Breast epithelium (tissue), 4 donors: ENCODE measurements around the gene CRISP3. TPM values are rescaled to one million over a fixed set of nuclear protein-coding genes. Genes with fewer than 3 reads are reported as not detected.
"Not testable (repeated sequence)": the region's sequence is repeated elsewhere in the genome, so short reads cannot be mapped to it uniquely, and the experiment has no call there.

ENCODE experiments used
- DNase-seq, 2 donors: peaks; one replicate each; pipeline ENCODE4 v3.0.0-alpha.2; 2019; ENCODE audit warnings: low spot score in 2 of 2
- H3K27ac ChIP-seq, 2 donors: fragments of 200-600 bp; sonication (generic) in 1 of 2; one replicate each; pipeline ENCODE4 v1.5.1; 2016 to 2019; ENCODE audit warnings: mild to moderate bottlenecking in 1 of 2
- H3K27me3 ChIP-seq, 2 donors: fragments of 200-600 bp; sonication (generic) in 1 of 2; one replicate each; pipeline versions ENCODE4 v1.5.1 to v1.6.0; 2017 to 2019; ENCODE audit warnings: control low read depth in 1 of 2, mild to moderate bottlenecking in 1 of 2
- H3K36me3 ChIP-seq: fragments of 200-600 bp; one replicate; pipeline ENCODE4 v1.5.1; 2019
- H3K4me1 ChIP-seq, 2 donors: fragments of 200-600 bp; sonication (generic); one replicate each; pipeline ENCODE4 v1.5.1; 2016 to 2019; ENCODE audit warnings: control low read depth in 1 of 2
- H3K4me3 ChIP-seq, 3 donors: fragments of 200-600 bp; sonication (generic); 1 replicate in 2 of 3; 2 replicates in 1 of 3; pipeline ENCODE4 v1.5.1; 2016 to 2019; ENCODE audit warnings: mild to moderate bottlenecking in 3 of 3, moderate library complexity in 2 of 3
- H3K9me3 ChIP-seq, 2 donors: fragments of 200-600 bp; sonication (generic) in 1 of 2; one replicate each; pipeline ENCODE4 v1.5.1; 2016 to 2019; ENCODE audit warnings: control low read depth in 1 of 2
- CTCF ChIP-seq, 3 donors: fragments of 450-650 bp; IDR thresholded peaks; one replicate each; pipeline ENCODE4 v1.5.1; 2016 to 2017; ENCODE audit warnings: antibody characterized with exemption in 3 of 3, mild to moderate bottlenecking in 3 of 3, moderate library complexity in 3 of 3
- POLR2A ChIP-seq: fragments of 450-650 bp; IDR thresholded peaks from one replicate; pipeline ENCODE4 v1.6.1; 2016; ENCODE audit warnings: antibody characterized with exemption, mild to moderate bottlenecking, moderate library complexity
- POLR2AphosphoS5 ChIP-seq, 3 donors: sonication (generic); formaldehyde crosslinking; IDR thresholded peaks; one replicate each; pipeline ENCODE4 v1.6.1; 2017; ENCODE audit warnings: antibody characterized with exemption in 3 of 3
- intact Hi-C: fragments of 100-400 bp; cut with DNase I; formaldehyde crosslinking; loops from one replicate; pipeline ENCODE4 v1.15.1; 2023; ENCODE audit warnings: low total_unique reads
- total RNA-seq, 3 donors: library from RNA; depleted of rRNA; stranded (reverse); fragments of >200 nt; gene quantifications; one replicate each; pipeline ENCODE4 v1.1.0, GENCODE V29; 2016

The CRISP3 gene
- total RNA-seq, 3 donors from 2014 or later, result 0.73 to 9.2 TPM; not detected in 1

DNA sequence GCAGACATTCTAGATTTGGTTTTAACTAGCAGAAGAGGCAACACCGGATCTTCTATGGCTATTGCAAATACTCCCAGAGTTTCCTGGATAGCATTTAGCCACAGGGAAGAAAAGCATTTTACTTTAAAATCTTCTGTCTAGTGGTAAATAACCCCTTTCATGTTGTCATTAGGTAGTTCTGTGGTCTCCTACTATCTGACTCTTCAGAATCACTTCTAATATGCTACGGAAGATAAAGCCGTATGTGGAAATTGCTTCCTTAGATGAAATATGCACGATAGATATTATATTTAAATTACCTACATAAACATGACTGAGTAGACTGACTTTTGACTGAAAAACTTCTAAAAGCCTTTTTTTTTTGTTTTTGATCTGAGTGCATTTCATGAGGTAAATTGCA, 759 bp downstream of the CRISP3 start:
- Histone ChIP-seq H3K4me3 (no peak overlapping the region), H3K9me3 (no peaks in the 10 kb centered on the region), H3K36me3 (no peaks in the 10 kb centered on the region), H3K27ac (no peak overlapping the region), H3K27me3 (no peaks in the 10 kb centered on the region), H3K4me1 (no peaks in the 10 kb centered on the region)
- intact Hi-C loops, result no loop called here
- no peak for DNase-seq
- no peak for TF ChIP-seq POLR2A

DNA sequence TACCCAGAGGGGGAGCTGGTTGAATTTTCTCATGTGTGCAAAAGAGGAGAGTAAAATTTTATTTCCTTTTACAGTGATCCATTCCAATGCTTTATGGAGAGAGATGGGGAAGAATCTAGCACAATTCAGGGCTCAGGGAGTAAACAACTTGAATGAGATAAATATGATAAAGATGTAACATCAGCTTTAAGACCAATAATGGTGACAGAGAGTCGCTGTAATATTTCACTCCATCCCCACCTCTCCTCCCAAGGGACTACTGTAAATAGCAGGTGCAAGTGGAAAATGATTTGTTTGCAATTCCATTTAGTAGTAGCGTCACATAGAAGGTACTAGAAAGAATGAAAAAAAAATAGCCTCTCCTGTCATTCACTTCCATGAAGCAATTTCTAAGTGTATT, 4.8 kb downstream of the CRISP3 start:
- peaks cover 0 to 4% of the 10 kb centered on the region in 2 donors for H3K27me3 ChIP-seq
- no peaks in the 10 kb centered on the region for H3K9me3 ChIP-seq
- no peaks in the 10 kb centered on the region for H3K36me3 ChIP-seq
- TF ChIP-seq POLR2AphosphoS5 (IDR thresholded peaks at IDR 0.05), result no peak
- TF ChIP-seq POLR2A, result no peak
- no peak for TF ChIP-seq CTCF (IDR thresholded peaks at IDR 0.05)
- H3K4me1 ChIP-seq, result no peaks in the 10 kb centered on the region
- no peak overlapping the region for H3K4me3 ChIP-seq
- no peak overlapping the region for H3K27ac ChIP-seq
- DNase-seq, result no peak
- intact Hi-C loops, result no loop called here

DNA sequence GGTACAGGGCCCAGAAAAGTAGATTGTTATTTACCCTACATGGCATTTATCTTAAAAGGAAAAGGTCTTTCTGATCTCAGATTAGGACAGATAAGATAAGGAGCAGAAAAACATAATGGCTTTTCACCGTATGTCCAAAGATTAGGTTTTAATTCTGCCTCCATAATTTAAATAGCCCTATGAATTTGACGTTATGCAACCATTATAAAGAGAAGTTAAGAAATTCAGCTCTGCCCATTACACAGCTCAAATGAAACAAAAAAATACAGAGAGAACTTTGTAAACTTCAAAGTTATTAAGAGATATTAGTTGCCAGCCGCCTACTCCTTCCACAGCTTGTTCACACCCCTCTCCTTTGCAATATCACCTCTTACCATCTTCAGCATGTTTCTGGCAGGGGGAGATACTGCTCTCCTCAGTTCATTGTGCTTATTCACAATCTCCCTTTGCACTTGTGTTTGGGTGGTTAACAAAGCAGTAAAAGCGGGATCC, 8.1 kb downstream of the CRISP3 start:
- TF ChIP-seq POLR2A, result no peak
- H3K4me3 ChIP-seq, result no peak overlapping the region
- no peaks in the 10 kb centered on the region for H3K9me3 ChIP-seq
- H3K27me3 ChIP-seq, result peaks cover 0 to 4% of the 10 kb centered on the region in 2 donors
- DNase-seq, result no peak
- no peaks in the 10 kb centered on the region for H3K36me3 ChIP-seq
- H3K27ac ChIP-seq, result no peak overlapping the region
- H3K4me1 ChIP-seq, result no peaks in the 10 kb centered on the region
- intact Hi-C loops, result no loop called here

GRCh38 chr6:49733680-49734079, 10.5 kb downstream of the CRISP3 start:
- no peak for TF ChIP-seq POLR2AphosphoS5 (IDR thresholded peaks at IDR 0.05)
- TF ChIP-seq CTCF (IDR thresholded peaks at IDR 0.05), result no peak
- no peak for TF ChIP-seq POLR2A
- H3K36me3 ChIP-seq, result no peaks in the 10 kb centered on the region
- H3K27me3 ChIP-seq, result peaks cover 0 to 4% of the 10 kb centered on the region in 2 donors
- no peaks in the 10 kb centered on the region for H3K9me3 ChIP-seq
- H3K4me3 ChIP-seq, result no peak overlapping the region
- intact Hi-C loops, result no loop called here
- DNase-seq, result no peak
- H3K27ac ChIP-seq, result no peak overlapping the region
- no peaks in the 10 kb centered on the region for H3K4me1 ChIP-seq

DNA sequence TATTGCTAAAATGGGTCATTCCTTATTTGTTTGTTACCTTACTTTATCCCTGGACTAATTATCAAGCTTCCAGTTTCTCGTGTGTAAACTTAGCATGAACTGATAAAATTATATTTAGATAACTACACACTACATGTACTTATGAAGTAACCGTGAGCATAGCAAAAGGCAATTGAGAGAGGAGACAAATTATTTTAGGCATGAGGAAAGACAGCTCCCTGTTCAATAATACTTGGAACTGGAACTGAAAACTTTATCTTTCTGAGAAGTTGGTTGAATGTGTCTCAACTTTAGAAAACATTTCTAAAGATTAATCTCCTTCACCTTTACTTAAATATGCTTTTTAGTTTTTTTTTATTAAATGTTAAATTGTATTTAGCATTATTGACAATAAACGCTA, 11.4 kb downstream of the CRISP3 start:
- Histone ChIP-seq H3K27me3 (peaks cover 0 to 4% of the 10 kb centered on the region in 2 donors), H3K9me3 (no peaks in the 10 kb centered on the region), H3K4me1 (no peaks in the 10 kb centered on the region), H3K4me3 (no peak overlapping the region), H3K36me3 (no peaks in the 10 kb centered on the region), H3K27ac (no peak overlapping the region)
- intact Hi-C loops, result no loop called here
- TF ChIP-seq POLR2AphosphoS5 (IDR thresholded peaks at IDR 0.05) (no peak), POLR2A (no peak), CTCF (IDR thresholded peaks at IDR 0.05) (no peak)
- no peak for DNase-seq

DNA sequence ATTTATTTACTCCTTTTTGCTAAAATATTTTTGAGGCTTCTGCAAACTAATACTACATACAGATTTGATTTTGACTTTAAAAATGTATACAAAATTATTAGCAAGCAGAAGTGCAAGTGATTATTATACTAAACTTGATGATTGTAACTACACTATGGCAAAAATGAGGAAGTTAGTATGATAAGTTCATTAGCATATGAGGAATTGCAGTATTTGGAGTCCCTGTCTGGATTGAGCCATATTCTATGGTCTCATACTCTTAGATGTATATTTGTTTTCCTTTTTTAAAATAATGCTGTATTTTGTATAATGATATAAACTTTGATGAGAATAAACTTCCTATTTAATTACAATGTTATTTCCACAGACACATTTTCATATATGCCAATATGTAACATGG, 13.9 kb downstream of the CRISP3 start:
- Histone ChIP-seq H3K9me3 (no peaks in the 10 kb centered on the region), H3K27me3 (no peaks in the 10 kb centered on the region), H3K4me1 (no peaks in the 10 kb centered on the region), H3K27ac (no peak overlapping the region), H3K4me3 (no peak overlapping the region), H3K36me3 (no peaks in the 10 kb centered on the region)
- intact Hi-C loops, result no loop called here
- no peak for DNase-seq
- TF ChIP-seq CTCF (IDR thresholded peaks at IDR 0.05) (no peak), POLR2AphosphoS5 (IDR thresholded peaks at IDR 0.05) (no peak), POLR2A (no peak)

DNA sequence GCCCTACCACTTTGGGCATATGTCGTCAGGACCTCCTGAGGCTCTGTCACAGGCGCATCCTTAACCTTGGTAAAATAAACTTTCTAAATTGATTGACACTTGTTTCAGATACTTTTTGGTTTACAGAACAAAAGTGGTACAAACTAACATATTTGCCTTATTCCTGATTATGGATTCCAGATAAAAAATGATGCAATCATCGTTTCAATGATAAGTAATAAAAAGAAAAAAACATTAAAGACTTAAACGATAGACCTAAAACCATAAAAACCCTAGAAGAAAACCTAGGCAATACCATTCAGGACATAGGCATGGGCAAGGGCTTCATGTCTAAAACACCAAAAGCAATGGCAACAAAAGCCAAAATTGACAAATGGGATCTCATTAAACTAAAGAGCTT, 20.3 kb downstream of the CRISP3 start:
- H3K9me3 ChIP-seq, H3K4me3 ChIP-seq, intact Hi-C loops, DNase-seq, H3K4me1 ChIP-seq, H3K27ac ChIP-seq, H3K27me3 ChIP-seq, H3K36me3 ChIP-seq: not testable (repeated sequence)
